ENCODE results near the gene USP31. TPM values are rescaled to one million over a fixed set of nuclear protein-coding genes. Genes with fewer than 3 reads are reported as not detected.

Gene USP31
- total and polyA plus RNA-seq, 5 experiments from 2014 or later, result 0.09 to 5.2 (median 0.89) TPM

DNA sequence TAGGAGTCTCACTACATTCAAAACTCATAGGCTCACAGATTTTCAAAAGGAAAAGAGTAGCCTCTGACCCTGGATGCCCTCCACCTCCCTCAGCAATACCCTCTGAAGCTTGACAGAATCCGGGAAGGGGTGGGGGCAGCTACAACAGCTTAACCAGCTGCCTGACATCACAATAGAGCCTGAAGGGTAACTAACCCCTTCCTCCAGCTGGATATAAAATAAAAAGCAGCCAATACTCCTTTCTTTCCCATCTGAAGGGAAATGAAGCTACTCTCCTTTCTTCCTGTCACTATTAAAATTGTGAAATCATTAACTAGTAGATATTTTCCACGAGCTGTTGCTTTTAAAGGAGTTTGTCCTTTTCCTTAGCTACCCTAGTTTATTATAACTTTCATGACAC, 24.0 kb downstream of the USP31 start:
- DNase-seq (no peak), ATAC-seq (no peak)
- H3K36me3 Mint-ChIP-seq, result peaks cover 0 to 5% (median 0%) of the 10 kb centered on the region in 3 donors
- peaks cover 0 to 13% (median 6%) of the 10 kb centered on the region in 4 donors for H3K4me1 Mint-ChIP-seq
- no peaks in the 10 kb centered on the region for H3K27me3 Mint-ChIP-seq
- no peak overlapping the region for H3K27ac Mint-ChIP-seq
- no peak overlapping the region for H3K4me3 Mint-ChIP-seq
- no peaks in the 10 kb centered on the region for H3K9me3 Mint-ChIP-seq
- POLR2A ChIA-PET, result no interaction called here

DNA sequence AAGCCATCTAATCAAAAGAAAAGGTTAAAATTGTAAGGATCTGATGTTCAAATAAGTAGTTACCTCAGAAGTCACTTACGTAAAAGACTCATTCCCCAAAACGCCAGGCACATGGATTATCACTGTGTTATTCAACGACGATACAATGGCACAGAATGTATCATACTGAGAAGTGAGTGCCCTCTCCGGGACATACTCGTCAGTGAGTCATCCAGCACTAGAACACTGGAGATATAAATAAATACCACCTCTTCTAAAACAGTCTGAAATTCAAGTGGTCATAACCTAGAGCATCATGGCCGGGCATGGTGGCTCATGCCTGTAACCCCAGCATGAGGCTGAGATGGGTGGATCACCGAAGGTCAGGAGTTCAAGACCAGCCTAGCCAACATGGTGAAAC, 24.9 kb downstream of the USP31 start:
- Mint-ChIP-seq H3K36me3 (peaks cover 0 to 5% (median 0%) of the 10 kb centered on the region in 3 donors), H3K27me3 (no peaks in the 10 kb centered on the region), H3K4me1 (peaks cover 0 to 15% (median 6%) of the 10 kb centered on the region in 4 donors), H3K9me3 (no peaks in the 10 kb centered on the region), H3K4me3 (no peak overlapping the region), H3K27ac (no peak overlapping the region)
- DNase-seq, result no peak
- ATAC-seq, result no peak
- POLR2A ChIA-PET, result no interaction called here

DNA sequence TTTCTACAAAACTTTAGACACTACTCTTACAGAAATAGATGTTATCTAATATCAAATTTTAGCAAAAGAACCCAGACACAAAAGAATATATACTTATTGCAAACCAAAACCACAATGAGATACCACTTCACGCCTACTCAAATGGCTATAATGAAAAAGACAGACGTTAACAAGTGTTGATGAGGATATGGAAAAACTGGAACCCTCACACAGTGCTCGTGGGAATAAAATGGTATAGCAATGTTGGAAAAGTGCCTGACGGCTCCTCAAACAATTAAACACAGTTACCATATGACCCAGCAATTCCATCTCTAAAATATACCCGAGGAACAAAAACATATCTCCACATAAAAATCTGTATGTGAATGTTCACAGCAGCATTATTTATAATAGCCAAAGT, 27.1 kb downstream of the USP31 start:
- H3K36me3 Mint-ChIP-seq, result peaks cover 0 to 5% (median 3%) of the 10 kb centered on the region in 3 donors
- no peaks in the 10 kb centered on the region for H3K9me3 Mint-ChIP-seq
- no peak overlapping the region for H3K4me3 Mint-ChIP-seq
- peaks cover 0 to 15% (median 6%) of the 10 kb centered on the region in 4 donors for H3K4me1 Mint-ChIP-seq
- H3K27ac Mint-ChIP-seq, result no peak overlapping the region
- no peak for ATAC-seq
- DNase-seq, result no peak
- POLR2A ChIA-PET, result no interaction called here
- no peaks in the 10 kb centered on the region for H3K27me3 Mint-ChIP-seq

DNA sequence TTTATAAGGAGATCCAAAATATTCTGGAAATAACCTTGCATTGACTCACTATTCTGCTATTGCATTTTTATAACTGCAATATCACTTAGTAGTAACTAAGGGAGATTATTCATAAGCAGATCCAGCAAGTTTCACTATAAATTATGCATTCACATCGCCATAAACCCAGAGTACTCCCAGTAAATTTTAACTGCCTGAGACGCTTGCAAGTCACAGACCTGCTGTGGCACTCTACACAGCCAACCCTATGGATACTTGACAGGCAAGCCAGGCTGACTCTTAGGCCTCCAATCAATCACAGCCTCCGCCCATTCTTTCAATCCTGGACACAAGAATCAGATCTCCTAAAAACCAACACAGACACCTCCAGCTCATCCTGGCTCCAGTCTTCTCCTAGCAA, 28.2 kb downstream of the USP31 start:
- H3K27me3 Mint-ChIP-seq, result no peaks in the 10 kb centered on the region
- POLR2A ChIA-PET, result no interaction called here
- DNase-seq (no peak), ATAC-seq (no peak)
- H3K27ac Mint-ChIP-seq, result peak overlapping the region in 2 of 10 donors; percentile 16 to 48
- H3K4me3 Mint-ChIP-seq, result no peak overlapping the region
- H3K9me3 Mint-ChIP-seq, result no peaks in the 10 kb centered on the region
- H3K4me1 Mint-ChIP-seq, result peaks cover 0 to 15% (median 7%) of the 10 kb centered on the region in 4 donors
- H3K36me3 Mint-ChIP-seq, result peaks cover 0 to 6% (median 5%) of the 10 kb centered on the region in 3 donors

DNA sequence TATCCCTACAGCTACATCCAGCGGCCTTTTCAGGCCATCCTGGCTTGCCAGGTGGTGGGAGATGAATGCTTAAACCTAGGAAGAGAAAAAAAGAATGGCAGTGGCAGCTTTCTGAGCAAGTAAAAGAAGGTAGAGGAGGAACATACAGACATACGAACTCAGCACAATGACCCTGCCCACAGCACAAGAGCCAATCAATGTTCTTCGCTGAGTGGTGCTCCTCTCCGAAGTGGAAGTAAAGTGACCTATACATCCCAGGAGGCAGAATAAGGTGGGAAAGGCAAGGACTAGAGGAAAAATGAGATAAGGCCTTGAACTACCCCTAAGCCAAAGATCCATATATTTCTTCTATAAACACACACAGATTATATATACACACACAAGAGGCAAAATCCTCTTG, 28.7 kb downstream of the USP31 start:
- Mint-ChIP-seq H3K4me1 (peaks cover 0 to 15% (median 7%) of the 10 kb centered on the region in 4 donors), H3K4me3 (no peak overlapping the region), H3K9me3 (no peaks in the 10 kb centered on the region), H3K36me3 (peaks cover 0 to 6% (median 5%) of the 10 kb centered on the region in 3 donors), H3K27ac (no peak overlapping the region), H3K27me3 (no peaks in the 10 kb centered on the region)
- no peak for ATAC-seq
- no peak for DNase-seq
- POLR2A ChIA-PET, result no interaction called here

DNA sequence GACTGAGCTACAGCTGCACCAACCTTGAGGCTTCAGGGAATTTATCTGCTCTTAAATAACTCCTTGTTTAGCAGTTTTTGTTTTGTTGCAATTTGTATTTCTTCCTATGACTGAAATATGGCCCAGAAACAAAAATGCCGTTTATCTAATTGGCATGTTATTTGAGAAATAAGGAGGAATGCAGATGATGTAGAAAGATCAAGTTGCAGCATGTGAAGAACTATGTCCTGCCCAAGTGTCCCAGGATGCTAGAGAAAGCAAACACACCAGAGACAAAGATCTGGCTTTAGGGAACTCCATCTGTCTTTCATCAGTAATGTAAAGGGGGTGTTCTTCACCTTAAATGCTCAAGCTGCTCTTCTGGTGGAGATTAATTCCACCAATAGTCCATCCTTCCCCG, 29.7 kb downstream of the USP31 start:
- no peaks in the 10 kb centered on the region for H3K27me3 Mint-ChIP-seq
- peaks cover 0 to 6% (median 4%) of the 10 kb centered on the region in 3 donors for H3K36me3 Mint-ChIP-seq
- peaks cover 0 to 15% (median 5%) of the 10 kb centered on the region in 4 donors for H3K4me1 Mint-ChIP-seq
- no peak for DNase-seq
- no peak overlapping the region for H3K4me3 Mint-ChIP-seq
- H3K9me3 Mint-ChIP-seq, result no peaks in the 10 kb centered on the region
- POLR2A ChIA-PET, result no interaction called here
- ATAC-seq, result no peak
- H3K27ac Mint-ChIP-seq, result peak overlapping the region in 1 of 10 donors; percentile 8

DNA sequence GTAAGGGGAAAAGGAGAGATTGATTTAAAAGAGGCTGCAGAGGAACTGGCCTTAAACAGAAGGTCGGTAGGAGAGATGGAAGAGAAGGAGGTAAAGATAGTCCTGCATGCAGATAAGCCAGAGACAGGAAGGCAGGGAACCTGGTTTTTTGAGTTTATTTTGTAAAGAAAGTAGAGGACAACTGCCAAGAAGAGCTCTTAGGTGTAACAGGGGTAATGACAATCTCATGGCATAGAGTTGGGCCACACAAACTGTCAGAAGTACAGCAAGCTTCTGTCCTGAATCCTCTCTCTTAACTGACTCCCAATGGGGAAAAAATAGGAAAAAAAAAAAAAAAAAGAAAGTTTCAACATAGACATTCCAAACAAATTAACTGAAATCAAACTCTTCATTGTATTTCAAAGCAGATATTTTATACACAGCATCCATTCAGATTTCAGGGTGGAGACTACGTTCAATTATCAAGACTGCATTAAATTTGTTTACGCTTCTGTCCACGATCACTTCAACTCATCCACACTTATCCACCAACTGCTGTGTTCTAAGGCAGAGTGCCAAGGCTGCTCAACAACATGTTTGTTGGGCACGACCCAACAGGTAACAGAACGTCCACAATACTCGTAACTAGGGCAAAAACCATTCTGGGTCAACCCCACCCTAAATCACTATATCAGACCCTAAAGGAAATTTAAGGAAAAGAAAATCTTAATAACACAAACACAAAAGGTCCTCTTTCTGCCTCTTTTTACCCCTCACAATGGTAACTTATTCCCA, 34.9 kb downstream of the USP31 start:
- H3K27ac Mint-ChIP-seq, result peak overlapping the region in 1 of 10 donors; percentile 15
- no peak overlapping the region for H3K4me3 Mint-ChIP-seq
- ATAC-seq (no peak), DNase-seq (no peak)
- no peaks in the 10 kb centered on the region for H3K9me3 Mint-ChIP-seq
- H3K36me3 Mint-ChIP-seq, result peaks cover 0 to 8% (median 6%) of the 10 kb centered on the region in 3 donors
- POLR2A ChIA-PET, result no interaction called here
- no peaks in the 10 kb centered on the region for H3K27me3 Mint-ChIP-seq
- H3K4me1 Mint-ChIP-seq, result peaks cover 0 to 9% (median 0%) of the 10 kb centered on the region in 4 donors

DNA sequence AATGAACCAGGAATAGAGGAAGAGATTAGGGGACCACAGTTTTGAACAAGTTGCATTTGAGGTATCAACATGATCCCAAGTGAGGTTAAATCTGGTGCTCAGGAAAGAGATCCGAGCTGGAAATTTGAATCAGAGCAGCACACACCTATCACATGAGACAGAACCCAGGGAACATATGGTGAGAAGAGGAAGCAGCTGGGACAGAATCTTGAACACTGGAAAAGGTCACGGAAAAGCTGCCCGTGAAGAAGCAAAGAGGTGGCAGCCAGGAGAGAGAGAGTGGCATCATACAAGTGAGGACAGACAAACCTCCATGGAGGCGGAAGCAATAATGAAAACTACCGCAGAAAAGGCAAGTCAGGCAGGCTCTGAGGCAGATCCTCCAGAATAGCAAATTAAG, 36.1 kb downstream of the USP31 start:
- POLR2A ChIA-PET, result no interaction called here
- Mint-ChIP-seq H3K4me1 (peaks cover 0 to 9% (median 0%) of the 10 kb centered on the region in 4 donors), H3K27me3 (no peaks in the 10 kb centered on the region), H3K36me3 (peaks cover 0 to 10% (median 8%) of the 10 kb centered on the region in 3 donors), H3K4me3 (no peak overlapping the region), H3K9me3 (no peaks in the 10 kb centered on the region), H3K27ac (no peak overlapping the region)
- no peak for ATAC-seq
- DNase-seq, result no peak

DNA sequence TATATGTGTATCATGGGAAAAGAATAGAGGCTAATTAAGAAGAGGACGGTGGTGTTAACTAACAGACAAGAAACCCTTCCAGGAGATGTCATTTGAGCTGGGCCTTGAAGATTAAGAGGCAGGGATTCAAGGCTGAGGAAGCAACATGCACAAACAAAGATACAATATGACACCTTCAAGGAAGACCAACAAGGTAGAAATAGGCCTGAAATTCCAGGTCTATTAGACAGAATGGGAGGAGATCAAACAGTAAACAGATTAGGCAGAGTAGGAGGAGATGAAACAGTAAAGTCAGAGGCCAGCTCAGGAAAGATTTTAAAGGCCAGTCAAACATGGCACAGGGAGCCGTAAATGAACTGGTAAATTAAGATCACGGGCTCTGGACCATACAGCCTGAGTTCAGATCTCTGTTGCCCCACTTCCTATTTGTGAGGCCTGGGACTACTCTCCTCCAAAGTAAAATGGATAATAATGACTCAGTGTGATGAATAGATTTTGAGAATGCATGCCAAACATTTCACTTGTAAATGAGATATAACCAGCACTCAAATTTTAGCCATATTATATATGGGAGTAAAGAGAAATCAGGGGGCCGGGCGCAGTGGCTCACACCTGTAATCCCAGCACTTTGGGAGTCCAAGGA, 38.9 kb downstream of the USP31 start:
- POLR2A ChIA-PET, result no interaction called here
- Mint-ChIP-seq H3K27ac (no peak overlapping the region), H3K27me3 (no peaks in the 10 kb centered on the region), H3K4me3 (no peak overlapping the region), H3K4me1 (peaks cover 0 to 8% (median 0%) of the 10 kb centered on the region in 4 donors), H3K9me3 (no peaks in the 10 kb centered on the region), H3K36me3 (peaks cover 0 to 25% (median 22%) of the 10 kb centered on the region in 3 donors)
- DNase-seq (no peak), ATAC-seq (no peak)

DNA sequence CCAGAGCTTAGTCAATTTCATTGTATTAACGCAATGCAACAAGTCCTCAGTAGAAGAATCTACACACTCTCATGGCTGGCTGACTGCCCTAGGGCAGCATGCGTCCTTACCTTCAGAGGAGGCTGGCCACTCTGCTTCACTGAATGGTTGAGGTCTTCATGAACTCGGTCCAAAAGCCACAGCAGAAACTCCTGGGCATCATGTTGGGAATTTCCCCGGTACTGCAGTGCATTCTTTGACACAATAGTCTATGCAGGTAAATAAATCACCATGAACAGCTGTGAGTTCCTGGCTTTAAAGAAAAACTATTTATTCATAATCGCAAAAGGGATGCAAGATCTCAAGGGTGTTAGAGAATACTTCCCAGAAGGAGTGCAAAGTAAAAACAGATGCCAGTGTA, 41.3 kb downstream of the USP31 start:
- H3K27ac Mint-ChIP-seq, result no peak overlapping the region
- no peaks in the 10 kb centered on the region for H3K9me3 Mint-ChIP-seq
- peaks cover 0 to 28% (median 22%) of the 10 kb centered on the region in 3 donors for H3K36me3 Mint-ChIP-seq
- H3K4me3 Mint-ChIP-seq, result no peak overlapping the region
- H3K27me3 Mint-ChIP-seq, result no peaks in the 10 kb centered on the region
- ATAC-seq, result no peak
- no peak for DNase-seq
- H3K4me1 Mint-ChIP-seq, result peaks cover 0 to 4% (median 0%) of the 10 kb centered on the region in 4 donors
- POLR2A ChIA-PET, result interaction anchor here (0.6 kb wide), 1 partner anchor 314 kb away, joined by 5 read pairs; no protein-coding TSS in a partner anchor

DNA sequence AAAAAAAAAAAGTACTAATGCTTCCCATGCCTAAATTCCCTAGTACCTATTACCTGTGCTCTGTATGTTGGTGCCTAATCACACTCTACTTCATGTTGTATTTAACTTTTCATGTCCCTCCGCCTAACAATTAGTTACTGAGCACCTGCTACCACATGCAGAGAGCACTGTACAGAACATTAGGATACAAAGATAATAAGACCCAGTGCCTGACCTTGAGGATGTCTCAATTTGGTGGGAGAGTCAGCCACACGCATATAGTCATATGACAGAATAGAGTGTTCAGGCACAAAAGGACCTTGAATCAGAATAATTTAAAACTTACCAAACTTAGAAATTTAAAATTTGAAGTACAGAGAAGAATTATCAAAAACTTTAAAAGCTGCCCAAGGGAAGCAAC, 42.1 kb downstream of the USP31 start:
- H3K27ac Mint-ChIP-seq, result no peak overlapping the region
- H3K4me3 Mint-ChIP-seq, result no peak overlapping the region
- H3K27me3 Mint-ChIP-seq, result no peaks in the 10 kb centered on the region
- POLR2A ChIA-PET, result interaction anchor here (0.6 kb wide), 1 partner anchor 315 kb away, joined by 5 read pairs; no protein-coding TSS in a partner anchor
- peaks cover 0 to 4% (median 0%) of the 10 kb centered on the region in 4 donors for H3K4me1 Mint-ChIP-seq
- DNase-seq (no peak), ATAC-seq (no peak)
- H3K36me3 Mint-ChIP-seq, result peaks cover 0 to 28% (median 22%) of the 10 kb centered on the region in 3 donors
- H3K9me3 Mint-ChIP-seq, result no peaks in the 10 kb centered on the region

DNA sequence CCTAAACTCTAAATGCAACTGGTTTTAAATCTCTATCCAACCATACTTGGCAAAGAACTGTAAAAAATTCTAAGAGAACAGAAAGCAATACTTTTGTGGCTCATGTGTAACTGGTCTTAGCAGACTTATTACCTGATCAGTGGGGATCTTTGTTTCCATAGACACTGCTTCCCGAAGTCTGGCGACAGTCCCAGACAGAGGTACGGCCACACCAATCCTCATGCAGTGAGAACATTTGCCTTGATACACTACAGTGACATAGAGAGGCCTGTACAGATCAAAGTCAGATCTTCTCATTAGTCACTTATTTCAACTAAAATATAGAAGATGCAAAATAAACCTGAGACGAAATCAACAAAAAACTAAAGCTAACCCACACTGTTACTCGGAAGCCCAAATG, 43.9 kb downstream of the USP31 start:
- peaks cover 0 to 2% (median 0%) of the 10 kb centered on the region in 4 donors for H3K4me1 Mint-ChIP-seq
- H3K27me3 Mint-ChIP-seq, result no peaks in the 10 kb centered on the region
- no peak overlapping the region for H3K27ac Mint-ChIP-seq
- no peaks in the 10 kb centered on the region for H3K9me3 Mint-ChIP-seq
- DNase-seq, result no peak
- POLR2A ChIA-PET, result no interaction called here
- peaks cover 5 to 43% (median 21%) of the 10 kb centered on the region in 3 donors for H3K36me3 Mint-ChIP-seq
- no peak overlapping the region for H3K4me3 Mint-ChIP-seq
- no peak for ATAC-seq

Data from naive thymus-derived CD8-positive, alpha-beta T cell (primary cell).